K562 (cell line): Measurements from ENCODE around the gene SERPINB12. TPM values are rescaled to one million over a fixed set of nuclear protein-coding genes. Genes with fewer than 3 reads are reported as not detected.
A peak's percentile ranks its signal among the peaks of the same experiment; 100 is the strongest.

Experiments
- ATAC-seq: fragments of 200-7000 bp; cut with Tn5 transposase; 3 replicates; pipeline ENCODE4 v1.9.1; 2020; ENCODE audit warnings: moderate library complexity
- BruUV-seq: library from RNA; stranded (reverse); fragments of 400-500 nt; replicated peaks from 2 replicates; lab custom pipeline; 2021; lab: Mats Ljungman, UMichigan
- CTCF ChIA-PET: fragments of 300-600 bp; formaldehyde crosslinking; extraction: SDS; loops from one replicate; lab custom pipeline; 2021; ENCODE audit warnings: low intra/inter-chr PET ratio; lab: Yijun Ruan, JAX
- POLR2A ChIA-PET: fragments of 300-600, 350-650 bp; sonication (Branson Sonifier 250); formaldehyde crosslinking; extraction: SDS; loops from one replicate; lab custom pipeline; 2021; ENCODE audit warnings: antibody characterized with exemption, inconsistent platforms; lab: Yijun Ruan, JAX
- DNase-seq, 4 experiments: peaks; one replicate each; pipeline versions ENCODE4 v3.0.0 to v3.0.0-alpha.2; 2011 to 2018; ENCODE audit warnings: low spot score in 3 of 4, mixed read lengths in 3 of 4; ENCODE audit errors: extremely low read depth in 1 of 4
- FAIRE-seq: peaks from 2 replicates; lab custom pipeline; 2011; peaks lifted over from hg19 to GRCh38; lab: Jason Lieb, UNC
- H2AFZ ChIP-seq: 2 replicates; pipeline ENCODE4 v1.6.0; 2011; ENCODE audit warnings: low read depth, low read length, control low read depth, inconsistent platforms
- H3K27ac ChIP-seq: fragments of 200-600 bp; 3 replicates; pipeline ENCODE4 v1.8.0; 2011; ENCODE audit warnings: low read depth, mild to moderate bottlenecking, control low read depth, inconsistent platforms, low read length, moderate library complexity, mixed read lengths; ENCODE audit errors: extremely low read depth
- H3K27me3 ChIP-seq, 2 experiments: fragments of 300-600 bp in 1 of 2; 2 replicates in 1 of 2; 3 replicates in 1 of 2; pipeline versions ENCODE4 v1.6.0 to v1.8.0; 2011; ENCODE audit warnings: inconsistent platforms in 2 of 2, low read length in 2 of 2, mild to moderate bottlenecking in 1 of 2, mixed read lengths in 1 of 2, moderate library complexity in 1 of 2; ENCODE audit not compliant: control insufficient read depth in 2 of 2, insufficient read depth in 2 of 2
- H3K36me3 ChIP-seq: fragments of 300-600 bp; 3 replicates; pipeline ENCODE4 v1.8.0; 2011; ENCODE audit warnings: mild to moderate bottlenecking, low read length, inconsistent platforms; ENCODE audit not compliant: control insufficient read depth, insufficient read depth
- H3K4me1 ChIP-seq, 2 experiments: fragments of 200-600 bp in 1 of 2; replicated peaks in 1 of 2; 2 replicates in 1 of 2; 3 replicates in 1 of 2; pipeline versions ENCODE4 v1.5.1 to v1.8.0; 2011; ENCODE audit warnings: inconsistent platforms in 2 of 2, low read length in 2 of 2, mild to moderate bottlenecking in 1 of 2, mixed read lengths in 1 of 2, moderate library complexity in 1 of 2; ENCODE audit not compliant: control insufficient read depth in 2 of 2, insufficient read depth in 2 of 2
- H3K4me2 ChIP-seq: 2 replicates; pipeline ENCODE4 v1.6.1; 2011; ENCODE audit warnings: low read length, control low read depth, inconsistent platforms, mixed read lengths; ENCODE audit not compliant: insufficient read depth
- H3K4me3 ChIP-seq: fragments of 200-600 bp; sonication (generic), shearing (Covaris generic); 2 replicates; pipeline ENCODE4 v1.5.1; 2016; ENCODE audit warnings: control low read depth, inconsistent platforms
- H3K79me2 ChIP-seq: fragments of 200-600 bp; 3 replicates; pipeline ENCODE4 v1.8.0; 2011; ENCODE audit warnings: low read length, inconsistent platforms; ENCODE audit not compliant: control insufficient read depth, insufficient read depth
- H3K9ac ChIP-seq, 2 experiments: 2 replicates each; pipeline versions ENCODE4 v1.6.0 to v1.6.1; 2011; ENCODE audit warnings: low read depth in 2 of 2, low read length in 2 of 2, control low read depth in 1 of 2, inconsistent platforms in 1 of 2, mild to moderate bottlenecking in 1 of 2, mixed read lengths in 1 of 2; ENCODE audit not compliant: insufficient read depth in 1 of 2
- H3K9me1 ChIP-seq: one replicate; pipeline ENCODE4 v1.6.0; 2011; ENCODE audit warnings: inconsistent platforms, mild to moderate bottlenecking, low read length, moderate library complexity; ENCODE audit not compliant: control insufficient read depth, insufficient read depth
- H3K9me3 ChIP-seq: replicated peaks from 2 replicates; pipeline ENCODE4 v1.5.1; 2011; ENCODE audit warnings: low read depth, low read length, inconsistent platforms; ENCODE audit not compliant: control insufficient read depth, insufficient read depth
- H4K20me1 ChIP-seq: replicated peaks from 2 replicates; pipeline ENCODE4 v1.6.1; 2011; ENCODE audit warnings: low read length, inconsistent platforms, mixed read lengths; ENCODE audit not compliant: control insufficient read depth, insufficient read depth
- ARNT ChIP-seq, 2 experiments: fragments of 450-650 bp; IDR thresholded peaks; 2 replicates each; pipeline ENCODE4 v1.6.1; 2016; ENCODE audit warnings: mild to moderate bottlenecking in 1 of 2
- CBX8 ChIP-seq: fragments of 200-600 bp; sonication (generic); IDR thresholded peaks from 2 replicates; pipeline ENCODE4 v1.6.1; 2012; ENCODE audit warnings: borderline replicate concordance, mixed run types, low read depth, mild to moderate bottlenecking, moderate library complexity, mixed read lengths, low read length, control low read depth, inconsistent platforms; ENCODE audit not compliant: poor library complexity, severe bottlenecking; ENCODE audit errors: extremely low read depth
- CREBBP ChIP-seq: IDR thresholded peaks from one replicate; pipeline ENCODE4 v1.6.1; 2012; ENCODE audit warnings: low read depth, mild to moderate bottlenecking, control low read depth, inconsistent platforms, low read length
- CTCF ChIP-seq, 3 experiments: IDR thresholded peaks in 2 of 3; conservative IDR thresholded peaks in 1 of 3; 2 replicates each; pipeline ENCODE4 v1.5.1; 2011 to 2012; ENCODE audit warnings: low read length in 3 of 3, mild to moderate bottlenecking in 3 of 3, control low read depth in 2 of 3, improper control_type of control experiment in 1 of 3, inconsistent platforms in 1 of 3, low read depth in 1 of 3, mixed read lengths in 1 of 3, moderate library complexity in 1 of 3; ENCODE audit not compliant: insufficient read depth in 2 of 3
- KDM4B ChIP-seq, 2 experiments: fragments of 450-650 bp in 1 of 2; sonication (generic) in 1 of 2; IDR thresholded peaks; 2 replicates each; pipeline ENCODE4 v1.6.1; 2016 to 2017; ENCODE audit warnings: borderline replicate concordance in 2 of 2, antibody characterized with exemption in 1 of 2, low read depth in 1 of 2, mild to moderate bottlenecking in 1 of 2
- MAFK ChIP-seq: IDR thresholded peaks from 2 replicates; pipeline ENCODE4 v1.6.1; 2011; ENCODE audit warnings: low read length, improper control_type of control experiment
- MXI1 ChIP-seq: IDR thresholded peaks from 2 replicates; pipeline ENCODE4 v1.6.1; 2011; ENCODE audit warnings: low read depth, mild to moderate bottlenecking, improper control_type of control experiment, low read length
- PPARD ChIP-seq: fragments of 250-450 bp; sonication (Bioruptor Pico); IDR thresholded peaks from 2 replicates; pipeline ENCODE4 v1.8.0; 2022; ENCODE audit warnings: inconsistent platforms, mild to moderate bottlenecking, moderate library complexity
- PTRF ChIP-seq: fragments of 450-650 bp; IDR thresholded peaks from 2 replicates; pipeline ENCODE4 v1.6.1; 2016; ENCODE audit warnings: mild to moderate bottlenecking, missing genetic modification characterization, missing compliant biosample characterization
- RAD21 ChIP-seq, 2 experiments: fragments of 250-450 bp in 1 of 2; fragments of 450-650 bp in 1 of 2; sonication (Bioruptor Pico) in 1 of 2; formaldehyde crosslinking in 1 of 2; IDR thresholded peaks in 1 of 2; conservative IDR thresholded peaks in 1 of 2; 2 replicates each; pipeline versions ENCODE4 v1.4.0 to v1.8.0; 2020 to 2022; ENCODE audit warnings: mild to moderate bottlenecking in 2 of 2, moderate library complexity in 1 of 2
- SRSF7 ChIP-seq: fragments of 200-400 bp; formaldehyde crosslinking; optimal IDR thresholded peaks from 2 replicates; pipeline ENCODE3; 2017; ENCODE audit warnings: mild to moderate bottlenecking, low read depth, low read length
- STAT6 ChIP-seq: sonication (generic); formaldehyde crosslinking; IDR thresholded peaks from 2 replicates; pipeline ENCODE4 v1.8.1; 2023; ENCODE audit warnings: mild to moderate bottlenecking, missing genetic modification reagents
- TFE3 ChIP-seq: fragments of 450-650 bp; formaldehyde crosslinking; IDR thresholded peaks from 2 replicates; pipeline ENCODE4 v1.4.0; 2020; ENCODE audit warnings: mild to moderate bottlenecking, mixed read lengths
- XRCC5 ChIP-seq: fragments of 200-400 bp; formaldehyde crosslinking; IDR thresholded peaks from 2 replicates; pipeline ENCODE4 v1.6.1; 2017; ENCODE audit warnings: low read depth, mild to moderate bottlenecking, low read length
- ZKSCAN8 ChIP-seq: fragments of 200-800 bp; sonication (Bioruptor generic); IDR thresholded peaks from 2 replicates; pipeline ENCODE4 v1.6.1; 2016; ENCODE audit warnings: missing genetic modification characterization, missing compliant biosample characterization
- ZNF263 ChIP-seq: sonication (generic); formaldehyde crosslinking; IDR thresholded peaks from 2 replicates; pipeline ENCODE4 v1.8.0; 2022; ENCODE audit warnings: mild to moderate bottlenecking, missing genetic modification reagents, borderline replicate concordance
- WGBS: fragments of 100-300 bp; shearing (Covaris generic); methylation state at CpG from one replicate; pipeline ENCODE4 v1.1.6; 2016; ENCODE audit warnings: low coverage, mixed read lengths; ENCODE audit not compliant: insufficient coverage; ENCODE audit errors: missing lambda C conversion rate; 5-methylcytosine and 5-hydroxymethylcytosine counted together
- in situ Hi-C: fragments of 300-500 bp; cut with MboI; formaldehyde crosslinking; loops from 4 replicates; pipeline ENCODE4 v1.15.0; 2018; ENCODE audit warnings: inconsistent platforms, mixed read lengths
- intact Hi-C: fragments of 100-400 bp; cut with micrococcal nuclease; formaldehyde crosslinking; loops from 2 replicates; pipeline ENCODE4 v1.14.2; 2022
- polyA plus RNA-seq, 8 experiments: library from polyadenylated mRNA; depleted of rRNA in 4 of 8; stranded (reverse) in 5 of 8; unstranded in 3 of 8; fragments of >200 nt; fragmentation: Nextera tagmentation in 2 of 8; fragmentation: Illumina TruSeq in 1 of 8; extraction: Ambion mirVana in 2 of 8; extraction: Trizol in 1 of 8; gene quantifications; 2 replicates each; pipeline versions ENCODE4 v1.2.1 to v1.2.3, GENCODE V29; 2011 to 2014; ENCODE audit warnings: inconsistent platforms in 1 of 8, missing spikeins in 1 of 8
- total RNA-seq, 7 experiments: library from RNA; depleted of rRNA in 6 of 7; stranded (reverse); fragments of >200 nt in 6 of 7; fragmentation: Illumina TruSeq in 2 of 7; extraction: Trizol in 2 of 7; gene quantifications; 2 replicates each; pipeline versions ENCODE4 v1.2.1 to v1.2.3, GENCODE V29; 2011 to 2021; ENCODE audit warnings: low replicate concordance in 1 of 7

The SERPINB12 gene
- total and polyA plus RNA-seq, 9 of the 15 experiments (the other 6 are each of a cell fraction or from before 2014, with no cell fraction given): not detected

DNA sequence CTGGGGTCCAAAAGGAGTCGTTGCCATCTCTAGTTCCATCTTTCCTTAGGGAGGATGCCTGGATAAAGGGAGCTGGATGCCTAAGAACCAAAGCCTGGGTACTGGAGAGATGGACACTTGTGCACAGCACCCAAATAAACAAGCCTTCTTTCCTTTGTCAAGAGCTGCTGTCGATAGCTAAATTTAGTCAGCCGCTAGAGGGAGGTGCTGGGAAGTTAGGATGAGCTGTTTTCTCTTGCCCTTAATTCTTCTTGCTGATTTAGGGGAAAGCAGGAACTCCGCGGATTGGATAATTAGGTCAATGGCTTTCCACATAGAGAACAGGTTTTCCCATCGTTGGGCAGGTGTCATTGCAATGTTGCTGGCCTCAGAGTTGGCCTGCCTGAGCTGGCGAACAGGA lies 30.9 kb upstream of the SERPINB12 start:
- Histone ChIP-seq H3K4me3 (no peak overlapping the region), H3K79me2 (no peaks in the 10 kb centered on the region), H4K20me1 (no peaks in the 10 kb centered on the region; the same call in 1 of the 2 replicates), H3K27me3 (no peaks in the 10 kb centered on the region), H3K9me3 (no peaks in the 10 kb centered on the region), H3K4me2 (no peak overlapping the region), H3K9me1 (no peaks in the 10 kb centered on the region), H3K9ac (no peak overlapping the region), H3K36me3 (no peaks in the 10 kb centered on the region), H3K27ac (no peak overlapping the region), H2AFZ (no peak overlapping the region), H3K4me1 (no peaks in the 10 kb centered on the region)
- intact Hi-C loops: no loop called here
- POLR2A ChIA-PET: no interaction called here
- ATAC-seq (peak; percentile 67), DNase-seq (peak in 2 of 4 experiments; percentile 6 to 38), FAIRE-seq (peak; percentile 69)
- CTCF ChIA-PET: interaction anchor here (0.7 kb wide), 1 partner anchor 166 kb away, joined by 3 read pairs; no protein-coding TSS in a partner anchor
- WGBS: 0% methylated on average over 7 of the region's 7 CpGs
- in situ Hi-C loops: loop anchor here (25.0 kb wide), 1 partner anchor 476 kb away; no protein-coding TSS in a partner anchor
- BruUV-seq: no TSS peak
- TF ChIP-seq KDM4B (IDR thresholded peaks at IDR 0.05; ENCODE audit: borderline replicate concordance in 2 of 2, low read depth in 1 of 2) (no peak), XRCC5 (no peak), SRSF7 (no peak), CREBBP (no peak), STAT6 (CRISPR knock-in tag) (no peak), MAFK (0 out of 2 replicates have a peak, but pooled peaks have one; percentile 8), CBX8 (no peak), CTCF (IDR thresholded peaks at IDR 0.05 in 2 of 3, conservative IDR thresholded peaks at IDR 0.05 in 1 of 3; ENCODE audit: insufficient read depth in 2 of 3, low read depth in 1 of 3, low read length in 3 of 3) (peak; percentile 41 to 55 (median 53)), RAD21 (CRISPR knock-in tag; conservative IDR thresholded peaks at IDR 0.05 in 1 of 2, IDR thresholded peaks at IDR 0.05 in 1 of 2) (peak in 1 of 2 experiments; percentile 32; a peak in 2 of 4 replicates), ZNF263 (CRISPR knock-in tag) (no peak), ZKSCAN8 (CRISPR knock-in tag) (no peak), ARNT (IDR thresholded peaks at IDR 0.05) (no peak), PTRF (tag) (no peak), PPARD (CRISPR knock-in tag) (no peak), TFE3 (CRISPR knock-in tag) (no peak), MXI1 (no peak)
